Neuronal stem cell (in vitro differentiated cells): ENCODE data around the gene CD244.

Experiments
- DNase-seq: peaks from one replicate; pipeline ENCODE4 v3.0.0-alpha.2; 2013; ENCODE audit warnings: low spot score
- H2AFZ ChIP-seq: one replicate; pipeline ENCODE4 v1.6.1; 2013; ENCODE audit warnings: mild to moderate bottlenecking, low read length, inconsistent platforms
- H2AK5ac ChIP-seq: 2 replicates; pipeline ENCODE4 v1.6.1; 2013; ENCODE audit warnings: low read depth, mild to moderate bottlenecking, inconsistent platforms, low read length, moderate library complexity, mixed read lengths
- H2BK120ac ChIP-seq: 2 replicates; pipeline ENCODE4 v1.6.1; 2013; ENCODE audit warnings: low read depth, mild to moderate bottlenecking, inconsistent platforms, low read length, moderate library complexity, mixed read lengths
- H2BK12ac ChIP-seq: one replicate; pipeline ENCODE4 v1.6.1; 2013; ENCODE audit warnings: low read length, inconsistent platforms
- H2BK15ac ChIP-seq: 2 replicates; pipeline ENCODE4 v1.6.1; 2013; ENCODE audit warnings: mild to moderate bottlenecking, low read length, inconsistent platforms, mixed read lengths
- H2BK5ac ChIP-seq: one replicate; pipeline ENCODE4 v1.6.1; 2013; ENCODE audit warnings: inconsistent platforms, mild to moderate bottlenecking, low read length, moderate library complexity
- H3K14ac ChIP-seq: one replicate; pipeline ENCODE4 v1.6.1; 2013; ENCODE audit warnings: low read length, inconsistent platforms
- H3K18ac ChIP-seq: 2 replicates; pipeline ENCODE4 v1.6.1; 2013; ENCODE audit warnings: low read length, inconsistent platforms
- H3K23ac ChIP-seq: 2 replicates; pipeline ENCODE4 v1.6.1; 2013; ENCODE audit warnings: low read depth, mild to moderate bottlenecking, mixed read lengths, low read length, inconsistent platforms; ENCODE audit not compliant: poor library complexity
- H3K27ac ChIP-seq: replicated peaks from 3 replicates; pipeline ENCODE4 v1.5.1; 2013; ENCODE audit warnings: low read length, inconsistent platforms
- H3K27me3 ChIP-seq, 3 experiments: 2 replicates each; pipeline ENCODE4 v1.6.1; 2013; ENCODE audit warnings: low read length in 3 of 3, mild to moderate bottlenecking in 2 of 3, inconsistent platforms in 1 of 3, low read depth in 1 of 3, mixed read lengths in 1 of 3, moderate library complexity in 1 of 3; ENCODE audit not compliant: control insufficient read depth in 3 of 3, insufficient read depth in 3 of 3
- H3K36me3 ChIP-seq, 2 donors: replicated peaks in 1 of 2; 2 replicates each; pipeline ENCODE4 v1.6.1; 2013; ENCODE audit warnings: low read length in 2 of 2; ENCODE audit not compliant: control insufficient read depth in 2 of 2, insufficient read depth in 2 of 2
- H3K4ac ChIP-seq: 2 replicates; pipeline ENCODE4 v1.6.1; 2013; ENCODE audit warnings: inconsistent platforms, mild to moderate bottlenecking, low read length, moderate library complexity
- H3K4me1 ChIP-seq, 2 donors: 1 replicate in 1 of 2; 2 replicates in 1 of 2; pipeline ENCODE4 v1.6.1; 2013; ENCODE audit warnings: low read length in 2 of 2, low read depth in 1 of 2; ENCODE audit not compliant: control insufficient read depth in 2 of 2, insufficient read depth in 1 of 2
- H3K4me2 ChIP-seq: one replicate; pipeline ENCODE4 v1.6.1; 2013; ENCODE audit warnings: mild to moderate bottlenecking, low read length, inconsistent platforms; ENCODE audit not compliant: insufficient read depth, poor library complexity, severe bottlenecking
- H3K4me3 ChIP-seq, 2 donors: 2 replicates each; pipeline ENCODE4 v1.5.1; 2013; ENCODE audit warnings: low read length in 2 of 2, mild to moderate bottlenecking in 2 of 2, inconsistent platforms in 1 of 2, moderate library complexity in 1 of 2
- H3K79me1 ChIP-seq: one replicate; pipeline ENCODE4 v1.6.1; 2013; ENCODE audit warnings: low read depth, mild to moderate bottlenecking, inconsistent platforms, low read length, moderate library complexity
- H3K9ac ChIP-seq: one replicate; pipeline ENCODE4 v1.6.1; 2013; ENCODE audit warnings: mild to moderate bottlenecking, low read depth, low read length, inconsistent platforms; ENCODE audit not compliant: poor library complexity
- H3K9me3 ChIP-seq, 2 donors: replicated peaks in 1 of 2; 2 replicates each; pipeline versions ENCODE3 to v1.6.1; 2013; ENCODE audit warnings: low read length in 2 of 2, mild to moderate bottlenecking in 2 of 2, inconsistent platforms in 1 of 2, low read depth in 1 of 2, mixed read lengths in 1 of 2, moderate library complexity in 1 of 2; ENCODE audit not compliant: control insufficient read depth in 2 of 2, insufficient read depth in 1 of 2
- H4K8ac ChIP-seq: one replicate; pipeline ENCODE4 v1.6.1; 2013; ENCODE audit warnings: low read depth, mild to moderate bottlenecking, inconsistent platforms, low read length, moderate library complexity
- H4K91ac ChIP-seq: one replicate; pipeline ENCODE4 v1.6.1; 2013; ENCODE audit warnings: low read length, low read depth, mild to moderate bottlenecking, inconsistent platforms; ENCODE audit not compliant: poor library complexity
- WGBS, 2 donors: extraction: QIAGEN DNeasy Blood & Tissue Kit; methylation state at CpG; one replicate each; pipeline ENCODE4 v1.1.7; 2013; ENCODE audit warnings: missing lambda C conversion rate in 2 of 2, mixed read lengths in 1 of 2; ENCODE audit not compliant: insufficient read length in 2 of 2, insufficient replicate concordance in 1 of 2; ENCODE audit errors: extremely low coverage in 2 of 2; 5-methylcytosine and 5-hydroxymethylcytosine counted together

CD244 gene

GRCh38 chr1:160800142-160800541 lies 62.5 kb downstream of the CD244 start:
- Histone ChIP-seq H3K4me2 (no peak overlapping the region), H2AFZ (no peak overlapping the region), H2BK5ac (no peak overlapping the region), H4K8ac (no peak overlapping the region), H3K9ac (no peak overlapping the region), H2BK120ac (no peak overlapping the region), H3K4ac (no peak overlapping the region), H2BK12ac (no peak overlapping the region), H3K36me3 (no peaks in the 10 kb centered on the region), H3K27me3 (no peaks in the 10 kb centered on the region), H3K14ac (no peak overlapping the region), H3K79me1 (no peaks in the 10 kb centered on the region), H2BK15ac (no peak overlapping the region), H3K27ac (no peak overlapping the region), H3K18ac (no peak overlapping the region), H2AK5ac (no peak overlapping the region), H4K91ac (no peak overlapping the region), H3K23ac (no peak overlapping the region), H3K4me1 (no peaks in the 10 kb centered on the region), H3K9me3 (no peaks in the 10 kb centered on the region), H3K4me3 (no peak overlapping the region)
- WGBS, 2 donors: no CpG with 5 or more reads among the region's 1 CpG
- DNase-seq: no peak

GRCh38 chr1:160799641-160800040 lies 63.0 kb downstream of the CD244 start:
- Histone ChIP-seq H3K36me3 (no peaks in the 10 kb centered on the region), H3K23ac (no peak overlapping the region), H3K4me3 (no peak overlapping the region), H2AFZ (no peak overlapping the region), H3K4ac (no peak overlapping the region), H2BK12ac (no peak overlapping the region), H2AK5ac (no peak overlapping the region), H3K4me1 (no peaks in the 10 kb centered on the region), H2BK5ac (no peak overlapping the region), H2BK120ac (no peak overlapping the region), H3K27ac (no peak overlapping the region), H2BK15ac (no peak overlapping the region), H3K14ac (no peak overlapping the region), H3K79me1 (no peaks in the 10 kb centered on the region), H4K8ac (no peak overlapping the region), H3K9ac (no peak overlapping the region), H3K9me3 (no peaks in the 10 kb centered on the region), H3K18ac (no peak overlapping the region), H3K27me3 (no peaks in the 10 kb centered on the region), H4K91ac (no peak overlapping the region), H3K4me2 (no peak overlapping the region)
- WGBS, 2 donors: no CpG with 5 or more reads among the region's 5 CpGs
- no peak for DNase-seq

DNA sequence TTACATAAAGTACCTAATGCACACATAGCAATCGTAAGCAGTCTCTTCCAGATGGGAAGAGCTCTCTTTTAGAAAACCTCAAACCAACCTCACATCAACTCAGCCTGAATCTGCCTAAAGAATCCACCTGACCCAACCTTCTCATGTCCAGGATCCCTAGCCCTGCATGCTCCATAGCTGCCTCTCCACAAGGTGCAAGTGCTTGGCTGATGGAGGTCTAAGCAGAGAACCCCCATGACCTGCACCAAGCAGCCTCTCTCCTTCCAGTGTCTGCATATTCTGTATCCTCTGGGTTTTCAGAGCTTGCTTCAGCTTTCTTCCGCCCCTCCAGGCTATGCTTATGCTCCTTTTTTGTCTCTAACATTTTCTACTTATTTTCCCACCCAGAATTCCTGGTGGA lies 64.2 kb downstream of the CD244 start:
- Histone ChIP-seq H3K27ac (no peak overlapping the region), H2AK5ac (no peak overlapping the region), H3K9me3 (peaks cover 0 to 2% of the 10 kb centered on the region in 2 donors), H3K79me1 (no peaks in the 10 kb centered on the region), H2BK15ac (no peak overlapping the region), H2BK12ac (no peak overlapping the region), H3K14ac (no peak overlapping the region), H3K36me3 (no peaks in the 10 kb centered on the region), H3K4me3 (no peak overlapping the region), H3K4me1 (no peaks in the 10 kb centered on the region), H4K8ac (no peak overlapping the region), H2AFZ (no peak overlapping the region), H2BK5ac (no peak overlapping the region), H3K23ac (no peak overlapping the region), H3K27me3 (no peaks in the 10 kb centered on the region), H3K4ac (no peak overlapping the region), H2BK120ac (no peak overlapping the region), H4K91ac (no peak overlapping the region), H3K9ac (no peak overlapping the region), H3K18ac (no peak overlapping the region), H3K4me2 (no peak overlapping the region)
- no CpG with 5 or more reads among the region's 2 CpGs for WGBS, 2 donors
- no peak for DNase-seq

DNA sequence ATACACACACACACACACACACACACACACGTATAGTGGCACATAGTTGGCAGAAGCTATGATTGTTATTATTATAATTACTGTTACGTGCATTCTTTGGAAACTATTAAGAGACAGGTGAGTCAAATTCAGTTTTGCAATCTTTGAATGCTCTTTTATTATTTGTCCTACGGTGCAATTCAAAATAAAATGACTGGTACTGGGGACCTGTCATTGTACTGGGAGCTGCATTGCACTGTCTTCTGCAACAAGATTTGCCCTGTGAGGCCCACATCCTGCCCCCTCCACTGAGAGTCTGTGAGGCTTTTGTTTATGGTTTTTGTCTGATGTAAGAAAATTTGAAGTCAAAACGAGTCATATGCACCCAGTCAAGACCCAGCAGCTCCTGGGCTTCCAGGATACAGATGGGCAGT lies 64.8 kb downstream of the CD244 start:
- Histone ChIP-seq H4K91ac (no peak overlapping the region), H2BK12ac (no peak overlapping the region), H3K9ac (no peak overlapping the region), H3K79me1 (no peaks in the 10 kb centered on the region), H3K14ac (no peak overlapping the region), H3K4me3 (no peak overlapping the region), H2AFZ (no peak overlapping the region), H3K27ac (no peak overlapping the region), H2BK120ac (no peak overlapping the region), H3K27me3 (no peaks in the 10 kb centered on the region), H2AK5ac (no peak overlapping the region), H3K4me2 (no peak overlapping the region), H2BK5ac (no peak overlapping the region), H2BK15ac (no peak overlapping the region), H3K4me1 (no peaks in the 10 kb centered on the region), H3K23ac (no peak overlapping the region), H3K4ac (no peak overlapping the region), H4K8ac (no peak overlapping the region), H3K18ac (no peak overlapping the region), H3K9me3 (peaks cover 0 to 2% of the 10 kb centered on the region in 2 donors), H3K36me3 (no peaks in the 10 kb centered on the region)
- WGBS, 2 donors: no CpG with 5 or more reads among the region's 4 CpGs
- no peak for DNase-seq
